GM21515 (cell line): ENCODE data around the gene IQSEC3.

Experiments
- ATAC-seq: cut with Tn5 transposase; IDR thresholded peaks from one replicate; pipeline ENCODE4 v1.9.1; 2021; ENCODE audit not compliant: unreplicated experiment

The IQSEC3 gene

DNA sequence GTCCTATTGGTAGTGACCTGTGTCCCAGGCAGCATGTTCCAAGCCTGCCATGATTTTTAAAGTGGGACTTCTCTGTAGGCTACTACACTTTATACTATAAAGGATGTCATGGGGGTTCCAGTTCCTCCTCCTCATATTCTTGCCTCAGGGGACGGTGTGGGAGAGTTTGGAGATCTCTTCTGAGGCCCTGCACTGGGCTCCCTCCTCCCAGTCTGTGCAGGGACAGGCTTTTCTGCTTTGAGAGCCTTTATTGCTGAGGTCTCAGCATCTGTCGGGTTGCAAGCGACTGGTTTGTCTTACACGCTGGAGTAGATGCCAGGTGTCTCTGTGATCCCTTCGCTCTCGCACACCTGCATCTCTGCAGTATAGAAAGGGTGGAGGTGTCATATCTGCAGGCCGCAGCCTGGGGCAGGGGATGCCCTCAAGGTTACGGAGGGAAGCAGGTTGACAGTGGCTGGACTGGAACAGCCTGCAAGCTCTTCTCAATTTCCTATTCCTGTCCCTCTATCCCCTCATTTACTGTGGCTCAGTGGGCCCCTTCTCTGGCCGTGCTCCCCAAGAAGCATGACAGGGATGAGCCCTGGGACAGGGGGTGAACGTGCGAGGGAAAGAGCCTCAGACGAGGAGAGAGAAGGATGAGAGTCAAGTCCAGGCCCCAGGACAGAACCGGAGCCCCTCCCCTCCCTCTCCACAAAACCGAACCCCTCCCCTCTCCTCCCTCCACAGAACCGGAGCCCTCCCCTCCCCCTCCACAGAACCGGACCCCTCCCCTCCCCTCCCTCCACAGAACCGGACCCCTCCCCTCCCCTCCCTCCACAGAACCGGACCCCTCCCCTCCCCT, 96.1 kb downstream of the IQSEC3 start:
- ATAC-seq, result no peak

DNA sequence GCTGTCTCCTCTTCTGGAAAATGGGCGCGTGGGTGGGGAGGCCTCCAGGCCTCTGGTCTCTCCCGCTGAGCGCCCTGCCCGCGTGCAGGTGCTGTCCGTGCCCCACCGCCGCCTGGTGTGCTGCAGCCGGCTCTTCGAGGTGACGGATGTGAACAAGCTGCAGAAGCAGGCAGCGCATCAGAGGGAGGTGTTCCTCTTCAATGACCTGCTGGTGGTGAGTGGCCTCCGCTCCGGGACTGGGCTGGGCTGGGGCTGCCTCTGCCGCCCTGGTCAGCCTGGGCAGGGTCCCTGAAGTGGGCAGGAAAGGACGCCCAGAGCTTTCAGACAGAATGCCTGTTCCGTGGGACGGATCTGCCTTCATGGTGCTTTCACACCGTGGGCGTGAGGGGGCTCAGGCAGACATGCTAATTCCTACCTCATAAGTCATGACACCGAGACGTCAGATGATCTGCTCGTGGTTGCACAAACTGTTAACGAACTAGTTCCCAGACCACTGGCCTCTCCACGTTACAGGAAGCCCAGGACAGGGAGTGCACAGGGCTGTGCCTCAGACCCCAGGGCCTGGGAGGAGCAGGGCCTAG, 96.9 kb downstream of the IQSEC3 start:
- no peak for ATAC-seq

DNA sequence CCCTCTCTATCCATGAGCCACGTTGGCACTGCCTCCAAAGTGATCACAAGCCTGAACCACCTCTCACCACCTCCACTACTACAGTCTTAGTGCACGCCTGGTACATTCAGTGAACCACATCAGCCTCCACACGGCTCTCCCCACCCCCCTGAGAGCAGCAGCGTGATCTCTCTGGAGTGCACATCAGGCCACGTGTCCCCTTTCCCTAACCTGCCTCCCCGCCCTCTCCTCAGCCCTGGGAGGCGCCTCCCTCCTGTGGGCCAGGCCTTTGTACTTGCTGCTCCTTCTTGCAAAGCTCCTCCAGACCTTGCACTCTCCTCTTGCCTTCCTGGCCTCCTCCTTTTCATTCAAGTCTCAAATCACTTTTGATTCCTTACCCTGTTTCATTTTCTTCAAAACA, 97.6 kb downstream of the IQSEC3 start:
- ATAC-seq, result no peak

DNA sequence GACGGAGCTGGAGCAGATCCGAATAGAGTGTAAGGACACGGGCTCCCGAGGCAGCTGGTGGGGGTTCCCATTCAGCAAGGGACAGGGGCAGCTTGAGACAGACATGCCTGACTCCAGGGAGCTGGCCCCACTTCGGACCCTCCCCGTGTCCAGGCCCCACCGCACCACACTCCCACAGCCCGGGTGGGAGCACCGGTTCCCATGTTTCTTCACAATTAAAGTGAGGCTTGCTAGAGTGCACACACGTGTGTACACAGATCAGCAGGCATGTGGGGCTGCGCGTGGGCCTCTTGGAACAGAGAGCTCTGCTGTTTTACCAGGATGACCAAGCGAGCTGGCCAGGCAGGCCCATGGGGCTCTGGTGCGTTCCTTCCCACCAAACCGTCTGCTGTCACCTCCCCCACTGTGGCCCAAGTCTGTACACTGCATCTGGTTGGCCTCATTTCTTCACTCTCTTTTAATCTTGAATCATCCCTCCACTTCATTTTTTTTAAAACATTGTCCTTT, 99.3 kb downstream of the IQSEC3 start:
- ATAC-seq, result no peak

DNA sequence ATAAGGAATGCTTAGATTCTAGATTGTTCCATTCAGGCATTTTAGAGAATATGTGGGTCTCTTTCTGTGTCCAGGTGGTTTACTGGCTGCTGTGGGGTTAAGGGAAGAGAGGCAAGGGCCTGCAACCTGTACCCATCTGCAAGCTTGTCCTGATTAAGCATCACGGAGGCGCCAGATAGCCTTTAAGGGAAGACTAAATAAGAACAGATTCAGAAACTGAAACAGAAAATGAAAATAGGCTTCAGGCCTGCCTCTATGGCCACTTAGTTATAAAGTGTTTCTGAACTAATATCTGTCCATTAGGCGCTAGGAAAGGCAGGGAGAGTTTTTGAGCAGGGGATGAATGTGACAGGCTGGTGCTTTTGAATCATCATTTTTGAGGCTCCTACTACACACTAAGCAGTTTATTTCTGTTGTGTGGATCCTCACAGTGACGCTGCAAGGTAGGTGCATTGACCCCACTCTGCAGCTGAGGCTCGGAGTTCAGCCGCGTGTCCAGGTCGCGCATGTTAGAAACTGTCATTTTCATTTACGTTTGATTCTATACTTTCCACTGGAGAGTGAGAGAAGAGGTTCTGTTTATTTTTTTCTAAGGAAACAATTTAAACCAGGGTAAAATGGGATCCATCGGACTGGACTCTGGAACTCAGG, 100.0 kb downstream of the IQSEC3 start:
- ATAC-seq, result no peak

DNA sequence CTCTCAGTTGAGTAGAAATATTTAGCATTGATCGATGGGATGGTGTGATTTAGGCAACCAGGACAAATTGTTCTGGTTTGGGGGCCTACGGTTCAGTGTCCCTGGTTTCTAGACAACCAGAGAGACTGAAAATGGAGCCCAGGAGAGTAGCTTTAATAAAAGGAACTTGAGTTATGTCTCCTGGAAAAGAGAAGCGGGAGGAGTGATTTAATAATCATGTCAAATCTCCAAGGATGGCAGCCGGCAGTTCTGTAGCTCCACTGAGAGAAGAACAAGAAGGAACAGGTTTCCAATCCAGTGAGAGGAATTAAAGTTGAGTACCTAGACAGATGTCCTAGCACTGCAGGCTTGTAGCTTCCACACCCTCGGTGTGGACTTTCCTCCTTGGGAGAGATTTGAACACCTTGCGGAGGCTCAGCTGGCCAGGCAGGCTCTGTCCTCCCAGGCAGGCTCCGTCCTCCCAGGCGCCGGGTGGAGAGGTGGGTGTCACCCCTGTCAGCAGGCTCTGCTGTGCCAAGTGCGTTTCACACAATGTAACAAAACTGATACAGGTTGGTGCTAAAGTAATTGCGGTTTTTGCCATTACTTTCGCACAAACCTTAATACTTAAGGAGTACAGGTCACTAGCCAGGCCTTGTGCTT, 101.5 kb downstream of the IQSEC3 start:
- no peak for ATAC-seq

DNA sequence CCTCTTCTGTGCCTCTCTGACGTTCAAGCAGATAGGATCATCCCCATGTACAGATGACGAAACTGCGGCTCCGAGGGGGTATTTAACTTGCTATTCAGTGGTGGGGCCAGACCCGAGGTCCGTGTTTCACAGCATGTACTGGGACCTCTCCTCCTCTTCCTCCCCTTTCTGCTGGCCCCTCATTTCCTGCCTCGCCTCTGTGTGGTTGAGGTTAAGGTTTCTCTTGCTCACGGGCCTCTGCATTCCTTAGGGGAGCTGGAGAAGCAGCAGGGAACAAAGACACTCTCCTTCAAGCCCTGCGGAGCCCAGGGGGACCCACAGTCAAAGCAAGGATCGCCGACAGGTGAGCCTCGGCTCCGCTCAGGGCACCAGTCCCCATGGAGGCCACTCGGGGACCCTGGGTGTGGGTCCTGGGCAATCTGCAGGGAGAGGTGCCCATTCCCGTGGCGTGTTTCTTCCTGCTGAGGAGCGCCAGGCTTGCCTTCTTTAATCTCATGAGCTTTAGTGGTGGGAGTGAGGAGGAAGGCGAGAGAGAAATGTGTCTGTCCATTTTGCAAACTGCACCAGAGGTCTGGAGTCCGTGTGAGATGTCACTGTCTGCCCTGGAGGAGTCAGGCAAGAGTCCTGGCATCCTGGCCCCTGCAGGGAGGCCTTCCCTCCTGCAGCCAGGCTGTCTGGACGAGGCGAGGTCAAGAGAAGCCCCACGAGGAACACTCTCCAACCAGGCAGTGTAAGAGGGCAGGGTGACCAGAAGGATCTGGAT, 102.4 kb downstream of the IQSEC3 start:
- no peak for ATAC-seq

DNA sequence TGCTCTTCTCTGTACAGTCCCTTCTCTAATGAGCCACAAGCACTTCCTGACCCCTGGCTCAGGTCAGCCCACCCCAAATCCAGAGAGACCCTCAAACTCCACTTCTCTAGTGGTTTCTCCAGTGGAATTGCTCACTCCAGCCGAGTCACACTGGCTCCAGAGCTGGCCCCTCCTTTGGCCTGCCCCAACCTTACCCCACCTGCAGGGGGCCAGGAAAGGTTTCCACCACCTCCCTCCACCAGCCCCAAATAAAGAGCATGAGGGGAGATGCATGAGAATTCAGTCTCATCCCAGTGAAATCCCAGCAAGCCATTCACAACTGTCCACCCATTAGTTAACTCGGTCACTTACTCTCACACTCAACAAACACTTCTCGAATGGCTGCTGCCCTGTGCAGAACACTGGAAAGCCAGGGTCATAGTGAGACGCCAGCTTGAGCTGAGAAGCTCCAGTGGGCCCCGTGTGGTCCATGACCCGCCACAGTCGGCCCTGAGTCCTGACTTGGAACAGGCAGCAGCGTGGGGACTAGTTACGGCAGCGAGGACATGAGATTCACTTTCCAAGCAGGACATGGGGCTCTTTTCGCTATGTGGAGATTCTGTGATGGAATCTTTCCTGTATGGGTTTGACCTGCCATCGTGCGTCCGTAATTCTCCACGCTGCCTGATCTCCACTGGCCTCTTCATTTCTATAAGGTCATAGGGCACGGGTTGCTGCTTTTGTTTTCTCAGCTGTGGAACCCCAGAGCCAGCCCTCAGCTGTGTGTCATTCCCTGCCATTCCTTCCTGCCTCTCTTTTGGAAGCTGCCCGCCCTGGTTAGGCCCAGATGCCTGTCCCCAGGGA, 103.2 kb downstream of the IQSEC3 start:
- ATAC-seq, result no peak

DNA sequence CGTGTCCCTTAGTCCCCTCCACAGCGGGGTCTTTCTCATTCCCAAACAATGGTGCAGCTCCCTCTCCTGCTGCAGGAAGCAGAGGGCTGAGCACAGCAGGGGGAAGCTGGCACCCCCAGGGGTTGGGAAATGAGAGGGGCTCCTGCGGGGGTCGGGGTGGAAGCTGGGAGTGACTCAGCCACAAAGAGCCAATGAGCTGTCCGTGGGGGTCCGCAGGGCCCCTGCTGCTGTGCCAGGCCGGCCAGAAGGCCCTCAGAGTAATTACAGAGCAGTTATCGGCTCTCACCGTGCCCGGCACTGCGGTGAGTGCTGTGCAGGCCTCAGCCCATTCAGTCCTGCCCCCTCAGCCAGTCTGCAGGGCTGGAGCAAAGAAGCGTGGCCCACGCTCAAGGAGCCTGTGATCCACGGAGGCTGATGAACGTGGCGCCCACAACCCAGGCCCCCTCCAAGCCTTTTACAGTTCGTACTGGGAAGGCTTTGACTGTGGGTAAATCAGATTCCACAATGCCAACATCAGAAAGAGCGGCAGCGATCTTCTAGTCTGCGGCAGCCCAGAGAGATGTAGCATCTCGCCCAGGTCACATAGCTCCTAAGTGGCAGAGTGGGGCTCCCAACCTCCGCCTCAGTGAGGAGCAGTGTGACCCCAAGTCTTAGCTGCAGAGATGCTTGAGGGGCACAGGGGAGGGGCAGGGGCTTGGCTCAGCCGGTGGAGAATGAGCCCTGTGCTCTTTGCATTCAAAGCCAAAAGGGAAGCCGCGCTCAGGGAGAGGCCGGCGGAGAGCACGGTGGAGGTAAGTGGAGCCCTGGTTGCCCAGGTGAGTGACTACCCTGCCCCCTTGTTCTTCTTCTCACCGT, 104.0 kb downstream of the IQSEC3 start:
- no peak for ATAC-seq

DNA sequence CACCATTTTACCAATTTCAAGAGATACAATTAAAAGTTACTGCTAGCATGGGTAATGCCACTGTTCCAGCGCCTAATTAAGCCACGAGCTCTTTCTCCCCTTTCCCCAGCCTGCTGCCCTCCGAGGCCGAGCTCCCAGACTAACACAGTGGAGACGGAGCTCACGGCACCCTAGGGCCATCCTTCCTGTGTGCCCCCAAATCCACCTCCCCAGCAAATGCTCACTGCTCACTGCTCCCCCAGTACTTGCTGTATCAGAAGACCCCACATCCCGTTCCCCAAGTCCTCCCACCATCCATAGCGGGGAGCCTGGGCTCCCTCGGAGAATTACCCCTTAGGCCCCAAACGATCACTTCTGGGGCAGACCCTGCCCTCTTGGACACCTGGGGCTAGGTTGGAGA, 104.7 kb downstream of the IQSEC3 start:
- no peak for ATAC-seq

DNA sequence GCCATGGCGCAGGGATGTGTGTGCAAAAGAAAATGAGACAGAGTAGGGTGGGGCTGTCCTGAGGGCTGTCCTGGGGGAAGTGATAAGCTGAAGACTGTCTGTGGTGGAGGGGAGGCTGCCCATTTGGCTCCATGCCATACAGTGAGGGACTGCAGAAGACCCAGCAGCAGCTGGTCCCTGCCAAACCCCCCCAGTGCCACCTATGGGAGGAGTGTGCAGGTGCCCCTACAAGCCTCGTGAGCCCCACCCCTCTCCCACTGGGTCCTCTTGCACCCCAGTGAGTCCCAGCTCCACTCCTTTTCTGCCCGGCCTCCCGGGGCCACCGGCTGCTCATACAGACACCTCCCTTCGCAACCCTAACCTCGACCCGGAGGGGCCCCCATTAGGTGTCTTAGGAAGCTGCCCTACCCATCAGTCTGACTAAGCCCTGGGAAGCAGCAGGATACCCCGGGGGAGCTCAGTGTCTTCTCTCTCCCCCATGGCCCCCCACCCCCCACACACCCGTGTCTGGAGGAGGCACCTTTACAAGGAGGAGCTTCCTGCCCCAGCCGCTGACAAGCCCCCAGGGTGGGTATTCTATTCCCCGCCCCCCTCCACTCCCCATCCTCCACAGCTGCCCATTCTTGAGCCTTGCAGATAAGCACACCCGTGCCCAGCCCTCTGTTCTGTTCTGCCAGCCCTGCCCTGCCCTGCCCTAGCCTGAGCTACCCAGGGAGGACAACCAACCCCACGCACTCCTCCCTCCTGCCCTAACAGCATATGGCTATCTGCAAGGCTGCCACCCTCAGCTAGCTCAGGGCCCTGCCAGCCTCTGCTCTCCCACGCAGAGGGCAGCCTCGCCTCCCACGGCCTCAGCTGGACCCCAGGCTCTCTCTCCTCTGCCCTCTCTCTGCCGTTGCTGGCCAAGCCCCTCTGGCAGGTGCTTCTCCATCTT, 105.4 kb downstream of the IQSEC3 start:
- ATAC-seq, result no peak

DNA sequence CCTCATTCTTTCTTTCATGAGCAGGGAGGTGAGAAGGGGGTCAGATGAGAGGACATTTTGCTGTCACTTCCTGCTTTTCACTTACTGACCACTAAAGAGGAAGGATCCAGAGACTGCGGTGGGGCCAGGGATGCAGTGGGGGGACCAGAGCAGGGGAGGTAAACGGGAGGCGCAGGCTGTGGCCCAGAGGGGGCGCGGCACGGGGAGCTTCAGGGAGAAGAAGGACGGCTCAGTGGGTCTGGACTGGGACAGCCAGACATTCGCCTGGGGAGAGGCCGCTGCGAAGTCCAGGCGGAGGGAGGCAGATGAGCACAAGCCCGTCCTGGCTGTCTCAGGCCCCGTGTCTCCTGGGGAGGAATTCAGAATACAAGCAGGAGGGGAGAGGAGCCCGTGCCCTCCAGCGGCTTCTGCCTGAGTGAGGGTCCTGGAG, 106.2 kb downstream of the IQSEC3 start:
- no peak for ATAC-seq

DNA sequence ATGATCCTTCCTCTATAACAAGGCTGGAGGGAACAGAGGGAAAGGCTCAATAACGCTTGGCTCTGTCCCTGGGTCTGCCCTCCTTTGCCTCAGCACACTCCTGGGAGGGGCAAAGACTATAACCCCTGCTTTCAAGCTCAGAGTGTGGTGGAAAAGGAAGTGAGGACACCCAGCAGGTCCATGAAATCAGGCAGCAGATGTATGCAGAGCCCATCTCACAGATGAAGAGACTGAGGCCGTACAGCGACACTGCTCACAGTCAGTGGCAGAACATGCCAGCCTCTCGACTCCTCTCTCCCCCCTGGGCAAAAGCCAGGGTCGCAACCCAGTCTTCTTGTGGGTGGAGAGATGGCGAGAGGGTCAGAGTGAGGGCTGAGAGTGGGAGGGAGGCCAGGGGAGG, 107.6 kb downstream of the IQSEC3 start:
- ATAC-seq, result no peak

DNA sequence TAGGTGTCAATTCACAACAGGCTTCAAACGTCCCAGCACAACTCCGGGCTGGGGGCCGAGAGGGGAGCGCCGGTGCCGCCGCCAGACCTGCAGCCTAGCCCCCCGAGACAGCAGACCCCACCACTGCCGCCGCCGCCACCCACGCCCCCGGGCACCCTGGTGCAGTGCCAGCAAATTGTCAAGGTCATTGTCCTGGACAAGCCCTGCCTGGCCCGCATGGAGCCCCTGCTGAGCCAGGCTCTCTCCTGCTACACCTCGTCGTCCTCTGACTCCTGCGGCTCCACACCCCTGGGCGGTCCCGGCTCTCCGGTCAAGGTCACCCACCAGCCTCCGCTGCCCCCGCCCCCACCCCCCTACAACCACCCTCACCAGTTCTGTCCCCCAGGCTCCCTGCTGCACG, 108.0 kb downstream of the IQSEC3 start:
- no peak for ATAC-seq

DNA sequence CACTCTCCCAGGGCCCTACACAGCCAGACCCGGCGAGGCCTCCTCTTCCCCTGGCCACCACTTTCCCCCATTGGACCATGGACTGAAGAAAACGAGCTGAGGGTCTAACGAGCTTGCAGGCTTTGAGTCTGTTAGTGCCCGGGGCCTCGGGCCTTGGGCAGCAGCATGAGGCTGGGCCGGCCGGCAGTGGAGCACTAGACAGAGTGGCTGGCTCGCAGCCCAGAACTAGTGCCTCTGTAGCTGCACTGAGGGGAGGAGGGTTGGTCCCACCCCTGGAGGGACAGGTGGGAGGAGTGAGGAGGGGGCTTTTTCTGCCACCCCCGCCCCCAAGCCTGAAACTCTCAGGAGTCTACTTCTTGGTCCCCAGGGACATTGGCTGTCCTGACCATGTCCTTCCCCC, 108.7 kb downstream of the IQSEC3 start:
- no peak for ATAC-seq

DNA sequence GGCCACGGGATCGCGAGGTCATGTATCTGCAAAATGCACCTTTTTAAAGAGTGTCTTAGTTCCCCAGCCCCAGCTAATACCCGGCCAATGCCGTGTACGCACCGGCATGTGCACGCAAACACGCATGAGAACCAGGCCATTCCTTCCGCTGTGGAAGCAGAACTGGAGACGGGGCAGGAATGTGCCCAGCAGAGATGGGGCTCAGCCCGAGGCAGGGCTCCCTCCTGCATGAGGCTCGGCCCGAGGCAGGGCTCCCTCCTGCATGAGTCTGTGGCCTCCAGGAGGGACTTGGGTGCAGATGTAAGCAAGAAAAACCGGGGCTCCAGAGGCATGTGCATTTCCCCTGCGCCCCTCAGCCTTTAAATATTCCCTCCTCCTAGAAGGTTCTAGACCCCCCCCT, 109.2 kb downstream of the IQSEC3 start:
- no peak for ATAC-seq

DNA sequence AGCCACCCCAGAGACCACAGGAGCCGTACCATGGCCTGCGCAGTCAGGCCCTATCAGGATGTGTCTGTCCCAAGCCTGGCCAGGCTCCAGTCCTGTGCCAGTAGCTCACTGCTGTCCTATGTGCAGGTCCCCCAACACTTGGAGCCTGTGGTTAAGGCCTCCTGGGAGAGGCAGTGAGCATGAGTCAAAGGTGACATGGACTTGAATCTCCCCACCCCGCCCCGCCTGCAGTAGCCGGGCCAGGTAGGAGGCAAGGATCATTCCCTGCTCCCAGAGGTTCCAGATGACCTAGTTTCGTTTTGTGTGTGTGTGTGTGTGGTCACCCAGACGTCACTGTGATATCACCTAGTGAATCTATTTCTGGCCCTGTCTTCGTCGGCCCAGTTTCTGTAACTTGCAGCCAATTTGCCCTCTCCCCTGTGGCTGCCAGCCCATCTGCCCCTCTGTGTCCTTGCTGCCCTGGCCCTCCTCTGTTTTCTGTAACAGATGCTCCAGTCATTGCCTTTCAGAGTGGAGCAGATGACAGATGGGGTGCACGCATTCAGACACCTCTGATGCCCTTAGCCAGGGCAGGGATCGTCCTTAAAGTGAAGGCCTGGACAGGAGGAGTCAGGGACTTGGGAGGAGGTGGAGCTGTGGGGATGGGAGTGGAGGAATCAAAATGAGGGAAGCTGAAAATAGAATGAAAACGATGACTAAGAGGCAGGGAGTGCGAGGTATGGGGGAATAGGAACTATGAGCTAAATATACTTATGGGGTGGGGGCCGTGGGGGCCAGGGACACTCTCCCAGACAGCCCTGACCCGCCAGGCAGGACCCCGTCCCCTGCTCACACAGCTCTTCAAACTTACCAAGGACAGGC, 110.0 kb downstream of the IQSEC3 start:
- no peak for ATAC-seq
